Measurements from ENCODE around the gene MEGF6.

DNA sequence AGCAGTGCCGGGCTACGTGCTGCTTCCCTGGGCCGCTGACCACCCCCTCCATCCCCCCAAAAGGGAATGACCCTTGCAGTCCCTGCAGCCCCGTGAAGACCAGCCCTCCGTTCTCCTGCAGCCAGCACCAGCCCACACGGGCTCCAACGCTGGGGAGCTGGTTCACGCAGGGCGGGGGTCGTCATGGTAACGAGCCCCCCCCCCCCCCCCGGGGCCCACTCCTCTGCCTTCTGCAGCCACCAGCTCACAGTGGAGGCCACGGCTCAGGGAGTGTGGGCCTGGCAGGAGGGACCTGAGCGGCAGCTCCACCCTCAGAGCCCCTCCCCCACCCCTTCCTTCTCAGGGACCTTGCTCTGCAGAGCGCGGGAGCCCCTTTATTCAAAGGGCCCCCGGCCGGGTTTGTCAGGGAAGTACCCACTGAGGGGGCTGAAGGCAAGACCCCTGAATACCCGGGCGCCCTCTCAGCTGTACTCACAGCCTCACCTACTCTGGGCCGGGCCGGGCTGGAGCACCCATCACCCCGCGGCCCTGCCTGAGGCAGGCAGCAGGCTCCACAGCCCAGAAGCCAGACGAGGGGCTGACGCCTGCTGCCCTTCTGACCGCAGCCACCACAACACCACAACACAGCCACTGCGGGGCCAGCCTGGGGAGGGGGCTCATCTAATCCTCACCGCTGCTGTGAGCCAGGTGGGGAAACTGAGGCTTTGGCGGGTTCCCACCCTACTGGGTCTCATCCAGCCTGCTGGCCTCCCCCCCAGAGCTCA, 12.6 kb downstream of the MEGF6 start:
- TF ChIP-seq CTCF (conservative IDR thresholded peaks at IDR 0.05) (no peak), EZH2 (IDR thresholded peaks at IDR 0.05; ENCODE audit: low read depth) (no peak)

Data from PC-9 (cell line).